ENCODE results near the gene TBX15. TPM values are rescaled to one million over a fixed set of nuclear protein-coding genes. Genes with fewer than 3 reads are reported as not detected.

Gene TBX15
- total and polyA plus RNA-seq, 8 donors = 0.05 to 0.14 (median 0.09) TPM; not detected in 3

DNA sequence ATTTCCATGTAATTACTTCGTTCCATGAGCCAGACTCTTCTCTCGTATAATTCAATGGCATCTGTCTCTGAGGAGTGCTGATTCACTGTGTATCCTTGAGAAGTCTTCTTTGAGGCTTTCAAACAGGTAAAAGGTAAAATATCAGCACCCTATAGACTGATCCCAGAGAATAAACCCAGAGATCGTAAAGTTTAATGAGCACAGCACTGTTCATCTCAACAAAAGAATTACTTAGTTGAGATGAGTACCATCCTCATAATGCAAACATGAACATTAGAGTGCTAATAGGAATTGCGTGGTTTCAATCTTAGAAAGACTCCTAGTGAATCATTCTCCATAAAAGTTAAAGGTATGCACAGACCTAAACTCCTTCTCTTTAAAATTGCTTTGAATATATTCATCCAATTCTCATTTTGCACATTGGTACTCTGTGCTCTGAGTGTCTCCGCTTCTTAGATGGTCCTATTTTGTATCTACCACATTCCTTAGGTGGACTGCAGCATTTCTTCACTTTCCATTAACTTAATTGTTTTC is 97.2 kb downstream of the TBX15 start:
- intact Hi-C loops (cut with DNase I) = no loop called here
- Histone ChIP-seq H3K9me3 (no peaks in the 10 kb centered on the region), H3K36me3 (no peaks in the 10 kb centered on the region), H3K27ac (no peak overlapping the region), H3K27me3 (no peaks in the 10 kb centered on the region), H3K4me1 (no peaks in the 10 kb centered on the region), H3K4me3 (no peak overlapping the region)
- DNase-seq = no peak
- WGBS, 2 donors = 71 to 76% methylated on average over 5 of the region's 5 CpGs
- no peak for FAIRE-seq
- TF ChIP-seq, protein P1, sequence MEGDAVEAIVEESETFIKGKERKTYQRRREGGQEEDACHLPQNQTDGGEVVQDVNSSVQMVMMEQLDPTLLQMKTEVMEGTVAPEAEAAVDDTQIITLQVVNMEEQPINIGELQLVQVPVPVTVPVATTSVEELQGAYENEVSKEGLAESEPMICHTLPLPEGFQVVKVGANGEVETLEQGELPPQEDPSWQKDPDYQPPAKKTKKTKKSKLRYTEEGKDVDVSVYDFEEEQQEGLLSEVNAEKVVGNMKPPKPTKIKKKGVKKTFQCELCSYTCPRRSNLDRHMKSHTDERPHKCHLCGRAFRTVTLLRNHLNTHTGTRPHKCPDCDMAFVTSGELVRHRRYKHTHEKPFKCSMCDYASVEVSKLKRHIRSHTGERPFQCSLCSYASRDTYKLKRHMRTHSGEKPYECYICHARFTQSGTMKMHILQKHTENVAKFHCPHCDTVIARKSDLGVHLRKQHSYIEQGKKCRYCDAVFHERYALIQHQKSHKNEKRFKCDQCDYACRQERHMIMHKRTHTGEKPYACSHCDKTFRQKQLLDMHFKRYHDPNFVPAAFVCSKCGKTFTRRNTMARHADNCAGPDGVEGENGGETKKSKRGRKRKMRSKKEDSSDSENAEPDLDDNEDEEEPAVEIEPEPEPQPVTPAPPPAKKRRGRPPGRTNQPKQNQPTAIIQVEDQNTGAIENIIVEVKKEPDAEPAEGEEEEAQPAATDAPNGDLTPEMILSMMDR (IDR thresholded peaks at IDR 0.05) = no peak
- ATAC-seq = no peak

DNA sequence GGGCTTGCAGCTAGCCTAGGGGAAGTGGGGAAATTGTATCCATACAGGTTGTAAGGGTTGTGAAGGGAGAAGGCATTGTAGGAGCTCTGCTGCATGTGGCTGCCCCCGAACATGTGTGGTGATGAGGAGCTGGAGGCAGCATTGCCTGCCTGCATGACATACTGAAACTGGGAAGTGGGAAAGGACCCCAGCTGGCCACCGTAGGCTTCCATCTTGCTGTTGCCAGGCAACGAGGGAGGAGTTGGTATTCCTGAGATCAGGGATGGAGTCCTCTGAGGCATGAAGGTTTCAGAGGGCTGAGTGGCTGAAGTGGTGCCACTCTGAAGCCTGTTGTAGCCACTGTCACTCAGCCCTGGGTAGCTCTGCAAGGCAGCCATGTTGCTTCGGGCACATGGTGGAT is 103.2 kb downstream of the TBX15 start:
- Histone ChIP-seq H3K36me3 (no peaks in the 10 kb centered on the region), H3K4me3 (no peak overlapping the region), H3K4me1 (no peaks in the 10 kb centered on the region), H3K9me3 (no peaks in the 10 kb centered on the region), H3K27me3 (no peaks in the 10 kb centered on the region), H3K27ac (no peak overlapping the region)
- FAIRE-seq (no peak), ATAC-seq (no peak), DNase-seq (no peak)
- TF ChIP-seq, protein P1 (IDR thresholded peaks at IDR 0.05) = no peak
- 62% methylated on average over 4 of the region's 4 CpGs for WGBS, 2 donors
- intact Hi-C loops (cut with DNase I) = no loop called here

- H3K27me3 ChIP-seq = no peaks in the 10 kb centered on the region
- H3K4me1 ChIP-seq = no peaks in the 10 kb centered on the region
- intact Hi-C loops (cut with DNase I) = no loop called here
- DNase-seq (no peak), FAIRE-seq (no peak), ATAC-seq (no peak)
- H3K9me3 ChIP-seq = no peaks in the 10 kb centered on the region
- H3K4me3 ChIP-seq = no peak overlapping the region
- TF ChIP-seq, protein P1 (IDR thresholded peaks at IDR 0.05) = no peak
- 54 to 57% methylated on average over 2 of the region's 2 CpGs for WGBS, 2 donors
- no peak overlapping the region for H3K27ac ChIP-seq
- no peaks in the 10 kb centered on the region for H3K36me3 ChIP-seq
Observed at GRCh38 chr1:118881751-118882150, 106.4 kb downstream of the TBX15 start.

- no peak overlapping the region for H3K27ac ChIP-seq
- TF ChIP-seq, protein P1 (IDR thresholded peaks at IDR 0.05) = no peak
- no peaks in the 10 kb centered on the region for H3K27me3 ChIP-seq
- H3K9me3 ChIP-seq = no peaks in the 10 kb centered on the region
- H3K36me3 ChIP-seq = no peaks in the 10 kb centered on the region
- intact Hi-C loops (cut with DNase I) = no loop called here
- H3K4me3 ChIP-seq = no peak overlapping the region
- DNase-seq = no peak
- no peak for ATAC-seq
- H3K4me1 ChIP-seq = no peaks in the 10 kb centered on the region
- no peak for FAIRE-seq
- 53 to 75% methylated on average over 4 of the region's 4 CpGs for WGBS, 2 donors
Observed at GRCh38 chr1:118878661-118879060, 109.5 kb downstream of the TBX15 start.

DNA sequence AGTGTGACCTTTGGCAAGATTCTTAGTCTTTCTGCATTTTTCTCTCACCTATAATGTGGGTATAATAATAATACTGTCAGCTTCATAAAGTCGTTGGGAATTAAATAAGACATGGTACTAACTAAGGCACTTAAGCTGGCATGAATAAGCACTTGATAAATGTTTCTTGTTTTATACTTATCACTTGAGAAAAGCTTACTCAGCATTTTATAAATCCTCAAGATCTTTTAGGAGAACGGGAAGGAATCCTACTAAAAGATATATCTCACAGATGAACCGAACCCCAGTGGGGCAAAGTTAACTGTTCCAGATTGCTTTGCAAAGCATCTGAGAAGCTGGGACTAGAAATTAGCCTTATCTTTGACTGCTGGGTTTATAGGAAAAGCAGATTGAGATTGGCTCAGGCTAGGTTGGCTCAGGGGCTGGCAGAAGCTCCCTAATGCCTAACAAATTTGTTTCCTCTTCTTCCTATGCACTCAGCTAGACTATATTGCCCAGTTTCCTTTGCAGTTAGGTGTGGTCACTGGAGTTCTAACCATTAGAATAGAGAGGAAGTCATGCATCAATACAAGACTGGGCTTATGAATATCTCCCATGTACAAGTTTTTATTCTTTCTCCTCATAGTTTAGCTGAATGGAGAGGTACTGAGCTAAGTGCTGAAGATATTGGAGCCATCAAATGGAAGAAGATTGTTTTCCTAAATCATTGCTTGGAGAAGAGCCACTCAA is 110.3 kb downstream of the TBX15 start:
- FAIRE-seq (no peak), DNase-seq (no peak), ATAC-seq (no peak)
- TF ChIP-seq, protein P1 (IDR thresholded peaks at IDR 0.05) = no peak
- 41 to 60% methylated on average over 3 of the region's 3 CpGs for WGBS, 2 donors
- Histone ChIP-seq H3K4me3 (no peak overlapping the region), H3K27ac (no peak overlapping the region), H3K27me3 (no peaks in the 10 kb centered on the region), H3K4me1 (no peaks in the 10 kb centered on the region), H3K36me3 (no peaks in the 10 kb centered on the region), H3K9me3 (no peaks in the 10 kb centered on the region)
- intact Hi-C loops (cut with DNase I) = no loop called here

Data from pancreas (tissue), 10 donors.